AG09319 (cell line): ENCODE data around the gene FGF10.

Experiments used
- DNase-seq: peaks from one replicate; pipeline ENCODE4 v3.0.0-alpha.2; 2010; ENCODE audit warnings: low read depth; ENCODE audit errors: extremely low read depth
- CTCF ChIP-seq: IDR thresholded peaks from 2 replicates; pipeline ENCODE4 v1.5.1; 2011; ENCODE audit warnings: low read depth, mild to moderate bottlenecking, inconsistent platforms, low read length, moderate library complexity

Gene FGF10

GRCh38 chr5:44331471-44332050 is 57.7 kb downstream of the FGF10 start:
- DNase-seq, result no peak
- TF ChIP-seq CTCF, result no peak

GRCh38 chr5:44329716-44330115 is 59.5 kb downstream of the FGF10 start:
- DNase-seq, result no peak

GRCh38 chr5:44321144-44321725 is 68.0 kb downstream of the FGF10 start:
- TF ChIP-seq CTCF, result no peak
- DNase-seq, result no peak

More at GRCh38 chr5:44329716-44330115, 59.5 kb downstream of the FGF10 start:
- no peak for TF ChIP-seq CTCF

- no peak for DNase-seq
- no peak for TF ChIP-seq CTCF
Measured at GRCh38 chr5:44320188-44320587, 69.0 kb downstream of the FGF10 start.

- no peak for DNase-seq
- no peak for TF ChIP-seq CTCF
Measured at GRCh38 chr5:44318883-44319282, 70.3 kb downstream of the FGF10 start.

GRCh38 chr5:44312374-44312773 is 76.8 kb downstream of the FGF10 start:
- TF ChIP-seq CTCF, result no peak
- no peak for DNase-seq

GRCh38 chr5:44300551-44300950 is 88.7 kb downstream of the FGF10 start:
- TF ChIP-seq CTCF, result no peak
- DNase-seq, result no peak
